Esophagus squamous epithelium (tissue), 5 donors: ENCODE data around the gene CYSLTR2. TPM values are rescaled to one million over a fixed set of nuclear protein-coding genes. Genes with fewer than 3 reads are reported as not detected.

ENCODE experiments used
- DNase-seq: peaks from one replicate; lab custom pipeline; 2025; lab: John Stamatoyannopoulos, UW
- H3K27ac ChIP-seq, 4 donors: fragments of 200-600 bp; sonication (generic); one replicate each; pipeline ENCODE4 v1.5.1; 2016 to 2019; ENCODE audit warnings: mild to moderate bottlenecking in 1 of 4
- H3K27me3 ChIP-seq, 4 donors: fragments of 200-600 bp; sonication (generic); 1 replicate in 3 of 4; 2 replicates in 1 of 4; pipeline versions ENCODE4 v1.5.1 to v1.6.0; 2017 to 2021; ENCODE audit warnings: antibody characterized with exemption in 1 of 4
- H3K36me3 ChIP-seq, 3 donors: fragments of 200-600 bp; sonication (generic); one replicate each; pipeline ENCODE4 v1.5.1; 2016 to 2019
- H3K4me1 ChIP-seq, 3 donors: fragments of 200-600 bp; sonication (generic); one replicate each; pipeline ENCODE4 v1.5.1; 2017 to 2019
- H3K4me3 ChIP-seq, 4 donors: fragments of 200-600 bp; sonication (generic); 1 replicate in 3 of 4; 2 replicates in 1 of 4; pipeline ENCODE4 v1.5.1; 2016 to 2019; ENCODE audit warnings: mild to moderate bottlenecking in 2 of 4, moderate library complexity in 1 of 4
- H3K9me3 ChIP-seq, 3 donors: fragments of 200-600 bp; sonication (generic); one replicate each; pipeline ENCODE4 v1.5.1; 2016 to 2019
- POLR2A ChIP-seq, 4 donors: fragments of 450-650 bp; IDR thresholded peaks; one replicate each; pipeline ENCODE4 v1.6.1; 2017; ENCODE audit warnings: antibody characterized with exemption in 4 of 4, mild to moderate bottlenecking in 4 of 4, moderate library complexity in 3 of 4
- WGBS, 2 donors: methylation state at CpG; one replicate each; pipeline ENCODE4 v1.1.5; 2018; 5-methylcytosine and 5-hydroxymethylcytosine counted together
- intact Hi-C: fragments of 100-400 bp; cut with DNase I; formaldehyde crosslinking; loops from one replicate; pipeline ENCODE4 v1.15.0; 2022
- total RNA-seq, 4 donors: library from RNA; depleted of rRNA; stranded (reverse); fragments of >200 nt; gene quantifications; one replicate each; pipeline ENCODE4 v1.1.0, GENCODE V29; 2016
- TF ChIP-seq, protein P1 (sequence below), 6 experiments: fragments of 450-650 bp in 4 of 6; fragments of 200-600 bp in 2 of 6; sonication (generic) in 2 of 6; IDR thresholded peaks; one replicate each; pipeline ENCODE4 v1.5.1; 2016 to 2019; ENCODE audit warnings: antibody characterized with exemption in 6 of 6, mild to moderate bottlenecking in 4 of 6, moderate library complexity in 4 of 6
- donor health status: DM: yes; HTN: yes; CAD: no.

The CYSLTR2 gene
- total RNA-seq, 4 donors from 2014 or later: 0.04 to 0.94 (median 0.21) TPM

DNA sequence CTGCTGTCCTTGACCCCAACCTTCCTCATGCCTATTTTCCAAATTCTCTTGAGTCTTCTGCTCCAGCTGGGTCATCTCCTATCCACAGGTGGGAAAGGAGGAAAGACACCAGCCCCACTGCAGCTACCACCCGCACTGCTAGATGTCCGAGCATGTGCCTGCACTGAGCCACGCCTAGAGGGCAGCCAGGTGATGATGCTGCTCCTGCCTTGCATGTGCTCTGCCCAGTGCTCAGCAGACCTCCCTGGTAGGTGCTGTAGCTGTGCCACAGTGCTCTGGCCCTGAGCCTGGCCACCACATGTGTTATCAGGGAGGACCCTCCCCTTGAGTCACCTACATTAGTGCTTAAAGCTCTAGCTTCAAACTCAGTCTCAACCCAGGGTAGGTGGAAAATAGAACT is 6.9 kb upstream of the CYSLTR2 start:
- intact Hi-C loops: no loop called here
- H3K27ac ChIP-seq: no peak overlapping the region
- WGBS, 2 donors: 68 to 100% methylated on average over 2 to 3 of the region's 3 CpGs
- H3K4me3 ChIP-seq: no peak overlapping the region
- no peak for TF ChIP-seq POLR2A (IDR thresholded peaks at IDR 0.05)
- TF ChIP-seq, protein P1, sequence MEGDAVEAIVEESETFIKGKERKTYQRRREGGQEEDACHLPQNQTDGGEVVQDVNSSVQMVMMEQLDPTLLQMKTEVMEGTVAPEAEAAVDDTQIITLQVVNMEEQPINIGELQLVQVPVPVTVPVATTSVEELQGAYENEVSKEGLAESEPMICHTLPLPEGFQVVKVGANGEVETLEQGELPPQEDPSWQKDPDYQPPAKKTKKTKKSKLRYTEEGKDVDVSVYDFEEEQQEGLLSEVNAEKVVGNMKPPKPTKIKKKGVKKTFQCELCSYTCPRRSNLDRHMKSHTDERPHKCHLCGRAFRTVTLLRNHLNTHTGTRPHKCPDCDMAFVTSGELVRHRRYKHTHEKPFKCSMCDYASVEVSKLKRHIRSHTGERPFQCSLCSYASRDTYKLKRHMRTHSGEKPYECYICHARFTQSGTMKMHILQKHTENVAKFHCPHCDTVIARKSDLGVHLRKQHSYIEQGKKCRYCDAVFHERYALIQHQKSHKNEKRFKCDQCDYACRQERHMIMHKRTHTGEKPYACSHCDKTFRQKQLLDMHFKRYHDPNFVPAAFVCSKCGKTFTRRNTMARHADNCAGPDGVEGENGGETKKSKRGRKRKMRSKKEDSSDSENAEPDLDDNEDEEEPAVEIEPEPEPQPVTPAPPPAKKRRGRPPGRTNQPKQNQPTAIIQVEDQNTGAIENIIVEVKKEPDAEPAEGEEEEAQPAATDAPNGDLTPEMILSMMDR (IDR thresholded peaks at IDR 0.05): no peak
- H3K9me3 ChIP-seq: no peaks in the 10 kb centered on the region
- H3K36me3 ChIP-seq: no peaks in the 10 kb centered on the region
- no peak for DNase-seq
- H3K27me3 ChIP-seq: no peaks in the 10 kb centered on the region
- peaks cover 0 to 10% (median 0%) of the 10 kb centered on the region in 3 donors for H3K4me1 ChIP-seq

DNA sequence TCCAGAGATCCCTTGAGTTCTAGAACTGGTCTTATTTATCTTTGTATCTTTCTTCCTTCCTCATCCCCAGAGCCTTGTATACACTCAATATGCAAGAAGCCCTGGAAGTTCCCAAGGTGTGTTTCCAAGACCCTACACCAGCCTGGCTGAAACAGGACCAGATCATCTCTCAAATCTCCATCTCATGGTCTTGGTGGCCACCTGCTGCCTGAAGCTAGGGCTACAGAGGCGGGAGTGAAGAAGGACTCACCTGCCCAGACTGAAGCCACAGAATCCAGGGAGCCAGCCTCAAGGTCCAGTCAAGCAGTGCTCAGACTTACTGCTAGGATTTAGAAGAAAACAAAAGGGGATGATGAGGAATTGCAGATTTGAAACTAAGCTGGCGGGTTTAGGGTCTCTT is 6.1 kb upstream of the CYSLTR2 start:
- H3K4me3 ChIP-seq: no peak overlapping the region
- H3K36me3 ChIP-seq: no peaks in the 10 kb centered on the region
- no peak overlapping the region for H3K27ac ChIP-seq
- 96 to 100% methylated on average over 1 to 2 of the region's 2 CpGs for WGBS, 2 donors
- DNase-seq: no peak
- no peaks in the 10 kb centered on the region for H3K9me3 ChIP-seq
- intact Hi-C loops: no loop called here
- TF ChIP-seq, protein P1 (IDR thresholded peaks at IDR 0.05): peak in 1 of 6 experiments; percentile 12
- TF ChIP-seq POLR2A (IDR thresholded peaks at IDR 0.05): no peak
- peaks cover 0 to 10% (median 0%) of the 10 kb centered on the region in 3 donors for H3K4me1 ChIP-seq
- no peaks in the 10 kb centered on the region for H3K27me3 ChIP-seq

DNA sequence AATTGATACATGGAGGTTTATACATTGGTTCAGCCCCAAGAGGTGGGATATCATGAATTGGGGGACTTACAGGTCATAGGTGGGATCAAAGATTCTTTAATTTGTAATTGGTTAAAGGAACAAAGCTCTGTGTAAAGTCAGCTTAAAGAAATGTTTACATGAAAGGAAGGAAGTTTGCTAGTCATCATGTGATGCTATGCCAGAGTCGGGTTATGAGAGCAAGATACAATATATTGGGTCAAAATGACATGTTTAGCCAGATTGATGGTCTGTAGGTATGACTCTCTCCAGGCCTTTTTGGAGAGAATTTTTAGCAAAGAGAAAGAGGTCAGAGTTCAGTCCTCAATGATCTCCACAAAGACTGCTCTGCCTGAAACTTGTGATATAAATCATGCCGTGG is 5.3 kb upstream of the CYSLTR2 start:
- WGBS, 2 donors: 58 to 66% methylated on average over 2 of the region's 2 CpGs
- Histone ChIP-seq H3K9me3 (no peaks in the 10 kb centered on the region), H3K27me3 (no peaks in the 10 kb centered on the region), H3K27ac (no peak overlapping the region), H3K4me3 (no peak overlapping the region), H3K36me3 (no peaks in the 10 kb centered on the region), H3K4me1 (peaks cover 0 to 15% (median 0%) of the 10 kb centered on the region in 3 donors)
- TF ChIP-seq, protein P1 (IDR thresholded peaks at IDR 0.05): no peak
- no peak for TF ChIP-seq POLR2A (IDR thresholded peaks at IDR 0.05)
- no peak for DNase-seq
- intact Hi-C loops: no loop called here

DNA sequence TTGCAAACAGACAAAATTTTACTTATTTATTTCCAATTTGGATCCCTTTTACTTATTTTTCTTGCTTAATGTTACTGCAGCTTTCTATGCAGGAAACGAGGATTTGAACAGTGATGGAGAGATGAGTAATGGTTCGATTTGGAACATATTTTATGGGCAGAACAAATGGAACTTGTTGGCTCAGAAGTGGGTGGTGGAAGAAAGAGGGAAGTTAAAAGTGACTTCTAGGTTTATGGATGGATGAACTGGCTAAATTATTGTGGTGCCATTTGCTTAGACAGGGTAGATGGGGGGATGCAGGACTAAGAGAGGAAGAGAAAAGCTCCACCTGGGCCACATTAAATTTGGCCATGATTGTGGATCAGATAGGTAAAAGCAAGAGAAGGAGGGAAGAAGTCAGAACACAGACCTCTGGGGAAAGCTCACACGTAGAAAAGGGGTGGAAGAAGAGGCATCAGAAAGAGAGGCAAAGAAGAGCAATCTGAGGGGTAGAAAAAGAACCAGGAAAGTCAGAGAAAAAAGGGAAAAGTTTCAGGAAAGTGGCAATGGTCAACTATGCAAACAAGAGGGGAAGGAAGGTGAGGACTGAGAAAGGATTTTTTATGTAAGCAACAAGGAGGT is 768 bp upstream of the CYSLTR2 start:
- DNase-seq: no peak
- Histone ChIP-seq H3K27me3 (no peaks in the 10 kb centered on the region), H3K4me1 (peaks cover 0 to 17% (median 0%) of the 10 kb centered on the region in 3 donors), H3K27ac (peak overlapping the region in 1 of 4 donors; percentile 52), H3K36me3 (no peaks in the 10 kb centered on the region), H3K9me3 (no peaks in the 10 kb centered on the region), H3K4me3 (no peak overlapping the region)
- intact Hi-C loops: no loop called here
- TF ChIP-seq, protein P1 (IDR thresholded peaks at IDR 0.05): no peak
- TF ChIP-seq POLR2A (IDR thresholded peaks at IDR 0.05): no peak
- WGBS, 2 donors: 35 to 54% methylated on average over 3 of the region's 3 CpGs

DNA sequence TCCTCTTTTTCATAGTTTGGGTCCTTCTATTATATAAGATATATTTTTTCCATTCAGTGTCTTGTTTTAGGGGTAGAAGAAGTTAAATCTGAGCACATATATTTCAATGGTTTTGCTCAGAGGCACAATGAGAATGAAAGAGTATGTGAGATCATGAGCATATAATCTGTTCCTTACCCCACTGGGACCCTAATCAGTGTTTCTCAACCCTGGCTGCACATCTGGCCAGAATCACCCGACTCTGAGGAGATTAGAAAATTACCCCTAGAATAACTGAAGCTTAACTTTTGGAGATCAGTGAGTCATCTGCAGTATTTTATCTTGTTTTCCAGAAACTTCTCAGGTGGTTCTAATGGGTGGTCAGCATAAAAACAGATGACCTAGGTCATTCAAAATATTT is 782 bp downstream of the CYSLTR2 start:
- WGBS, 2 donors: 40 to 64% methylated on average over 1 of the region's 1 CpG
- Histone ChIP-seq H3K36me3 (no peaks in the 10 kb centered on the region), H3K27ac (no peak overlapping the region), H3K9me3 (no peaks in the 10 kb centered on the region), H3K4me1 (peaks cover 0 to 17% (median 0%) of the 10 kb centered on the region in 3 donors), H3K4me3 (no peak overlapping the region), H3K27me3 (no peaks in the 10 kb centered on the region)
- TF ChIP-seq, protein P1 (IDR thresholded peaks at IDR 0.05): no peak
- TF ChIP-seq POLR2A (IDR thresholded peaks at IDR 0.05): no peak
- intact Hi-C loops: no loop called here
- DNase-seq: no peak
